ENCODE data around the gene EFNA1.
"Not testable (repeated sequence)": the region's sequence is repeated elsewhere in the genome, so short reads cannot be mapped to it uniquely, and the experiment has no call there.

EFNA1 gene

DNA sequence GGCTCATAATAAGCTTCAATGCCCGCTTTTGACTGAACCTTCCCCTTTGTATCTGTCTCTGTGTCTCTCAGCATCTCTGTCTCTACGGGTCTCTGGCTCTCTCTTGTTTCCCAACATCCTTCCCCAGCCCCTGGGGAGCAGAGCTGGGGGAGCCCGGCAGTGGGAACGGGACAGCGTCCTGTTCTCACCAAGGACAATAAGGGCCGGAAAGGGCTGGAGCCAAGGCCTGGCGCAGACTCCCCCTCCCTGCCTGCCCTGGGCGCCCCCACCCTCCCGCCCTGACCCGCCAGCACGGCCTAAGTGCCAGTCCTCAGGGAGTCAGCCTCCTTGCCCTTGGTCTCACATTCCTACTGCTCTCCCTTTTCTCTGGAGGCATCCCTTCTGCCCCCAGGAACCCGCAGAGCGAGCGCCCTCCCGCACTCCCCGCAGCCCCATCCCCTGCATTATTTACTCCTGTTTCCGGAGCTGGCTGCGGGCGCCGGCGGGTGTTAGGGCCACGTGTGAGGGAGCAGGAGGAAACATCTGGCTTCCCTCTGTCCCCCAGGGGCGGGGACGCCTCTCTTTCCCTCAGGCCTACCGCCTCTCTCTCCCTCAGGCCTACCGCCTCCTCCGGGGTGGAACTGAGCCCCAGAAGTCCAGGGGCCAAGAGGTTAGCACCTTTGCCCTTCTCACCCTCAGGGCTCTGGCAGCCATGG lies 38.9 kb downstream of the EFNA1 start:
- TF ChIP-seq POLR2A (IDR thresholded peaks at IDR 0.05; ENCODE audit: low read depth, low read length) (no peak), POU2F2 (IDR thresholded peaks at IDR 0.05; ENCODE audit: low read depth, low read length) (no peak), PAX5 (IDR thresholded peaks at IDR 0.05; ENCODE audit: insufficient read depth, low read length, severe bottlenecking) (no peak), SPI1 (IDR thresholded peaks at IDR 0.05; ENCODE audit: low read depth, low read length) (no peak), TAF1 (IDR thresholded peaks at IDR 0.05; ENCODE audit: low read depth, low read length) (no peak), POLR2AphosphoS5 (IDR thresholded peaks at IDR 0.05; ENCODE audit: low read depth, low read length) (no peak)
- DNase-seq (ENCODE audit: insufficient read length, low spot score), result peak; percentile 6
- no peak for FAIRE-seq

GRCh38 chr1:155167166-155168104 lies 39.8 kb downstream of the EFNA1 start:
- no peak for TF ChIP-seq POU2F2 (IDR thresholded peaks at IDR 0.05; ENCODE audit: low read depth, low read length)
- TF ChIP-seq POLR2AphosphoS5 (IDR thresholded peaks at IDR 0.05; ENCODE audit: low read depth, low read length), result no peak
- TF ChIP-seq SPI1 (IDR thresholded peaks at IDR 0.05; ENCODE audit: low read depth, low read length), result no peak
- no peak for TF ChIP-seq PAX5 (IDR thresholded peaks at IDR 0.05; ENCODE audit: insufficient read depth, low read length, severe bottlenecking)
- TF ChIP-seq TAF1 (IDR thresholded peaks at IDR 0.05; ENCODE audit: low read depth, low read length), result no peak
- no peak for TF ChIP-seq POLR2A (IDR thresholded peaks at IDR 0.05; ENCODE audit: low read depth, low read length)
- peak; percentile 69 for DNase-seq (ENCODE audit: insufficient read length, low spot score)
- peak; percentile 78 for FAIRE-seq

DNA sequence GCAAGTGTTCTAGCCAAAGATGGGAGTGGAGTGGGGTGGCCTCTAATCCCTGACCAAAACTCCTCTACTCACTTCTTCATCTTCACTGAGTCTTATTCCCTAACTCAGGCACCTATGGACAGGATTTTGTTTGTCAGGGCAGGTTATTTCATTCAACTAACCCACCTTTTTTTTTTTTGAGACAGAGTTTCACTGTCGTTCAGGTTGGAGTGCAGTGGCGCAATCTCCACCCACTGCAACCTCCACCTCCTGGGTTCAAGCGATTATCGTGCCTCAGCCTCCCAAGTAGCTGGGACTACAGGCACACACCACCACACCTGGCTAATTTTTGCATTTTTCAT lies 40.4 kb downstream of the EFNA1 start:
- DNase-seq (ENCODE audit: insufficient read length, low spot score); FAIRE-seq: not testable (repeated sequence)

GRCh38 chr1:155168456-155169210 lies 41.0 kb downstream of the EFNA1 start:
- no peak for FAIRE-seq
- no peak for TF ChIP-seq POU2F2 (IDR thresholded peaks at IDR 0.05; ENCODE audit: low read depth, low read length)
- no peak for TF ChIP-seq TAF1 (IDR thresholded peaks at IDR 0.05; ENCODE audit: low read depth, low read length)
- TF ChIP-seq SPI1 (IDR thresholded peaks at IDR 0.05; ENCODE audit: low read depth, low read length), result no peak
- TF ChIP-seq POLR2A (IDR thresholded peaks at IDR 0.05; ENCODE audit: low read depth, low read length), result no peak
- no peak for TF ChIP-seq PAX5 (IDR thresholded peaks at IDR 0.05; ENCODE audit: insufficient read depth, low read length, severe bottlenecking)
- no peak for TF ChIP-seq POLR2AphosphoS5 (IDR thresholded peaks at IDR 0.05; ENCODE audit: low read depth, low read length)

GRCh38 chr1:155169541-155169940 lies 41.9 kb downstream of the EFNA1 start:
- DNase-seq (ENCODE audit: insufficient read length, low spot score), result no peak
- TF ChIP-seq TAF1 (IDR thresholded peaks at IDR 0.05; ENCODE audit: low read depth, low read length), result no peak
- FAIRE-seq, result no peak

More at GRCh38 chr1:155168456-155169210, 41.0 kb downstream of the EFNA1 start:
- no peak for DNase-seq (ENCODE audit: insufficient read length, low spot score)

DNA sequence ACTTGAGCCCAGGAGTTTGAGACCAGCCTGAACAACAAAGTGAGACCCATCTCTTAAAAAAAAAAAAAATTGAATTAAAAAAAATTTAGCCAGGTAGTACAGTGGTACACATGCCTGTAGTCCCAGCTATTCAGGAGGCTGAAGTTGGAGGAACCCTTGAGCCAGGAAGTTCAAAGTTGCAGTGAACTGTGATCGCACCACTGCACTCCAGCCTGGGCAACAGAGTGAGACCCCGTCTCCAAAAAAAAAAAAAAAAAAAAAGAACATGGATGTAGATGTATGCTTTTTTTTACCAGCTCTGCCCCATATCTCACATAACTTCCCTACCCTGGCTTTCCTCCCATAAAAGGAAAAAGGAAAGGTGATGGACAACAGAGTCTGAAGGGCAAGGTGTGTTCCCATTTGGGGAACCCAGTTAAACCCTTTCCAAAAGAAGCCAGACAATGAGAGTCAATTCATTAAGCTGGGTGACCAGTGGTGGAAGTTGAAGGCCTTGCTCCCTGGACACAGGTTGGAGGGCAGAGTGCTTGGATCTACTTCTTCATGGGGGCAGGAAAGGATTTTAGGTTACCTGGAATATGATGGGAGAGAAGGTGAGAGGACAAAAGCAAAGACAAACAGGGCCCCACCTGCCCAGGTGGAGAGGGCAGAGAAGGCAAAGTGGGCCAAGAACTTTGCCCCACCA lies 42.6 kb downstream of the EFNA1 start:
- DNase-seq (ENCODE audit: insufficient read length, low spot score) (no peak), FAIRE-seq (no peak)
- TF ChIP-seq TAF1 (IDR thresholded peaks at IDR 0.05; ENCODE audit: low read depth, low read length) (no peak), POLR2AphosphoS5 (IDR thresholded peaks at IDR 0.05; ENCODE audit: low read depth, low read length) (no peak), PAX5 (IDR thresholded peaks at IDR 0.05; ENCODE audit: insufficient read depth, low read length, severe bottlenecking) (no peak), POLR2A (IDR thresholded peaks at IDR 0.05; ENCODE audit: low read depth, low read length) (no peak), SPI1 (IDR thresholded peaks at IDR 0.05; ENCODE audit: low read depth, low read length) (no peak), POU2F2 (IDR thresholded peaks at IDR 0.05; ENCODE audit: low read depth, low read length) (no peak)

DNA sequence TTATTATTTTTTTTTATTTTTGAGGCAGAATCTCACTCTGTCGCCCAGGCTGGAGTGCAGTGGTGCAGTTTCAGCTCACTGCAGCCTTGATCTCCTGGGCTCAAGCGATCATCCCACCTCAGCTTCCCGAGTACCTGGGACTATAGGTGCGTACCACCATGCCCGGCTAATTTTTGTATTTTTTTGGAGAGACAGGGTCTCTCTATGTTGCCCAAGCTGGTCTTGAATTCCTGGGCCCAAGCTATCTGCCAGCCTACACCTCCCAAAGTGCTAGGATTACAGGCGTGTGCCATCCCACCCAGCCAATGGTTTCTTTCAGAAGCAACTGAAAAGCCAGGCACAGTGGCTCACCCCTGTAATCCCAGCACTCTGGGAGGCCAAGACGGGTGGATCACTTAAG lies 43.1 kb downstream of the EFNA1 start:
- DNase-seq (ENCODE audit: insufficient read length, low spot score), result no peak
- FAIRE-seq, result no peak
- TF ChIP-seq SPI1 (IDR thresholded peaks at IDR 0.05; ENCODE audit: low read depth, low read length) (no peak), POU2F2 (IDR thresholded peaks at IDR 0.05; ENCODE audit: low read depth, low read length) (no peak), TAF1 (IDR thresholded peaks at IDR 0.05; ENCODE audit: low read depth, low read length) (no peak), POLR2AphosphoS5 (IDR thresholded peaks at IDR 0.05; ENCODE audit: low read depth, low read length) (no peak), PAX5 (IDR thresholded peaks at IDR 0.05; ENCODE audit: insufficient read depth, low read length, severe bottlenecking) (no peak), POLR2A (IDR thresholded peaks at IDR 0.05; ENCODE audit: low read depth, low read length) (no peak)

GRCh38 chr1:155171836-155172731 lies 44.4 kb downstream of the EFNA1 start:
- FAIRE-seq (no peak), DNase-seq (ENCODE audit: insufficient read length, low spot score) (no peak)
- no peak for TF ChIP-seq POLR2AphosphoS5 (IDR thresholded peaks at IDR 0.05; ENCODE audit: low read depth, low read length)
- no peak for TF ChIP-seq POLR2A (IDR thresholded peaks at IDR 0.05; ENCODE audit: low read depth, low read length)
- no peak for TF ChIP-seq POU2F2 (IDR thresholded peaks at IDR 0.05; ENCODE audit: low read depth, low read length)
